HG03439 (cell line): ENCODE data around the gene DOCK4.

Source experiments
- ATAC-seq: cut with Tn5 transposase; IDR thresholded peaks from one replicate; pipeline ENCODE4 v1.9.1; 2021; ENCODE audit warnings: mild to moderate bottlenecking, moderate library complexity; ENCODE audit not compliant: unreplicated experiment

Gene DOCK4

DNA sequence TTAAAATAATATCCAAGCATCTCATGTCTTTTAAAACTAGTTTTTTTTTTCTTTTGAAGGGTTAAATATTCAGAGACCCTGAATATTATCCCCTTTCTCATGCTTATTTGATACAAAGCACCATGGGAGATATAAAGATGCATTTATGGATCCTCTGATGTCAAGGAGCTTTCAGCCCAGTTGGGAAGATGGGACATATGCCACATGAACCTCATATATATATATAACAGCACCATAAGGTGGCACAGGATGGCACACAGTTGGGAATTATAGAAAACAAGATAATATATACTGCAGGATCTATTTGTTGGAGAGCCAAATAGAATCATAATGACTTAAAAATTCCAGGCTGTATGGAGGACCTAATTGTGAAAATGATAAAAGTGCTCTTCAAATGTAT is 458.5 kb downstream of the DOCK4 start:
- no peak for ATAC-seq

DNA sequence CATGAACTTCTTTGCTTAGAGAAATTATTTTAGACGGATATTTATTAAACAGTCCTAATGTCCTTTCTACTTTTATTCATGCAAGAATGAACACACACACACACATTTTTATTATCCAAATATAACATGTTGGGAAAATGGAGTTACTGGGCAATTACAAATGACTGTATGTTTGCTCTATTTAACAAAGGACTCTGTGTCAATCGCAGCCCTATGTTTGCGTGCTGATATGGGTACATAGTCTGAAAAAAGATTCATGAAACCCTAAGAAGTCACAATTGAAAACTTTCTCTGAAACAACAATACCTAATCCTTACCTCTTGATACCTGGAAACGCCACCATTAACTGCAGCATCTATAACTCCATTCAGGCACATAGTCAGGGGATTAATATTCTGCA is 459.2 kb downstream of the DOCK4 start:
- ATAC-seq, result no peak

DNA sequence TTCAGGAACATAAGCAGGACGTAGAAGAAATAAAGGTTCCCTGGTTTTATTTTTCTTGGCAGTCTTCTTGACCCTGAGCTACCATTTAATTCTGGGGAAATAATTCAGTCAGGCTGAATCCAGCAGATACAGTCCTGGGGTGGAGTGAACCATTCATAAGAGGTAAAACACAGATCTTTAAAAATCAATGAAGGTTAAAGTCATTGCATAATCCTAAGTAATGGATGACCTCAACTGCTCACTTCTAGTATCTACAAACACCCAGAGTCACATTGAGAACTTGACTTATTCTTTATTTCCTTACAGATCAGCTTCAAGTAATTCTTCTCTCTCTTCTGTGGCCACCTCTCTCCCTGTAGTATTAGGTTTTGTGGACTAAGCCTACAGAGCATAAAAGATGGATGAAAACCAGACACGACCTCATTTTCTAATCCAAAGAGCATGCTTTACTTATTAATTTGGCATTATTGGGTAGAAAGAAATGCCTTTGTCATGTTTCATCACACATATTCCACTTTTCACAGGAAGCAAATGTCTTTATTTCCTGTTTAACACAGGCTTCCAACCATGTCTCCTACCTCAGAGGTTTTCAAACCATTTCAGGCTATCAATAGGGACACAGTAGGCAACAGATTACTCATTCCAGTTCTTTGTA is 461.6 kb downstream of the DOCK4 start:
- ATAC-seq, result no peak

DNA sequence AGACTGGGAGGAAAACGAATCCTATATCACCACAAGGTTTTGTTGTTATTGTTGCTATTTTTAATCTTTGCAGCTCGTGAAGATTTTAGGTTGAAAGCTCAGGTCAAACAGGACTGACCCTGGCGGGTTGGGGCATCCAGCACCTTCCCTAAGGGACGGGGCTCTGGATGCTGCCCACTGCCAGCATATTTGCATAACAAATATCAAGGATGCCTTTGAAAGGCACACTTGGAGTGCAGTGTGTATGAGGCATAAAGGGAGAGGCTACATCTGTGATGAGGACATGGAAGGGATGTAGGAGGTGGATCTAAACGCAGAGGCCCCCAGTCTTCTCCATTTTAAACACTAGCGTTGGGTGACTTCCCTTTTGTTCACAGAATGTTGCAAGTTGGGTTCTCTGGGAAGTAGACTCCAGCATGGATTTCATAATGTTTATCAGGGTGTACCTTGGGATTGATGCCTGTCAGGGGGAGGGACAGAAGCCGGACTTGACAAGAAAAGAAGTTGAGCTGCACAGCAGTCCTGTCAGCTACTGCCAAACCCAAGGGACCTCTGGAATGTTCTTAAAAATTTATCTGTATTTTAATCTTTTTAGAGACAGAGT is 462.9 kb downstream of the DOCK4 start:
- no peak for ATAC-seq

DNA sequence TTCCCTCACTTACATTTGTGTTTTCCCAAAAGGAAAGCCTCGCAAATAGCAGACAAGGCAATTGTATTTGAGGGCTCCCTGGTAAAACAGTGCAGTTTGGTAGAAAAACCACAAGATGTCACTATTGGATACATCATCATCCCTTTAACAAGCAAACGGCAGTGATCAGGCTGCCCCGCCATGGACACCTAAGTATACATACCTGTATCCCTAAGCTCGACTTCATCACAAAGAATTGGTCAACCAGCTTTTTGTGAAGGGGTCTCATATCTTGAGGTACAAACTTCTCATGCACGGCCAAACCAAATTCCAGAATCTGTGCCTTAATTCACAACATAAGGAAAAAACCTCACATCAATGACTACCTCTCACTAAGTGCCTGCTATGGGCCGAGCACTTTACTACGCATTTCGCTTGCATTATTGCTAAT is 464.4 kb downstream of the DOCK4 start:
- ATAC-seq, result peak; percentile 96

DNA sequence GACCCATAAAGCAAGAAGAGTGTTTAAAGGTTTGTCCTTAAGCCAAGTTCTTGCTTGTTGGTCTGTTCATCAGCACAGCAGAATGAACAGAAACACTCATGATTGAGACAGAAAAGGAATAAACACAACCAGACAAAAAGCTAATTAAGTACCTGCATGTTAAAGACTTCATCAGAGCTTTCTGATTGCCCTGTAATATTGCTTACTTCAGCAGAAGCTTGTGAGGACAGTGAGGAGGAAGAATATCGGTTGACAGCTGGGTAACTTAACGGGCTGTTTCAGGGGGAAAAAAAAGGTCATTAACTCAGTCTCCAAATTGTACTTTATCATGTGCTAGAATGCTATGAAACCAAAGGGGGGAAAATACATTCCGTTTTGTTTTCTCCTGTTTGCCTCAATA is 465.3 kb downstream of the DOCK4 start:
- no peak for ATAC-seq

DNA sequence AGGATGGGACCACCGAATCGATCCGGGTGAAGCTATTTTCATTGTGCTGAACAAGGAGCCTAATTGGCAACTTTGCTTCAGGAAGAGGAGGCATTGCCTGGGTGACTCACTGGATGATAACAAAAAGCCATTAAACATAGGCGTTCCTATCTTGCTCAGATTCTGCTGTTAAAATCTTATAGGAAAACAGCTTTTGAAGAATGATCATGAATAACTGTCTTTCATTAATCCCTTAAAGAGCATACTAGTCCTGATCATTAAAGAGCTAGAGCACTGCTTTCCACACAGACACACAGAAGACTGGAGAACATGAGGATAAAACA is 469.7 kb downstream of the DOCK4 start:
- ATAC-seq, result no peak

DNA sequence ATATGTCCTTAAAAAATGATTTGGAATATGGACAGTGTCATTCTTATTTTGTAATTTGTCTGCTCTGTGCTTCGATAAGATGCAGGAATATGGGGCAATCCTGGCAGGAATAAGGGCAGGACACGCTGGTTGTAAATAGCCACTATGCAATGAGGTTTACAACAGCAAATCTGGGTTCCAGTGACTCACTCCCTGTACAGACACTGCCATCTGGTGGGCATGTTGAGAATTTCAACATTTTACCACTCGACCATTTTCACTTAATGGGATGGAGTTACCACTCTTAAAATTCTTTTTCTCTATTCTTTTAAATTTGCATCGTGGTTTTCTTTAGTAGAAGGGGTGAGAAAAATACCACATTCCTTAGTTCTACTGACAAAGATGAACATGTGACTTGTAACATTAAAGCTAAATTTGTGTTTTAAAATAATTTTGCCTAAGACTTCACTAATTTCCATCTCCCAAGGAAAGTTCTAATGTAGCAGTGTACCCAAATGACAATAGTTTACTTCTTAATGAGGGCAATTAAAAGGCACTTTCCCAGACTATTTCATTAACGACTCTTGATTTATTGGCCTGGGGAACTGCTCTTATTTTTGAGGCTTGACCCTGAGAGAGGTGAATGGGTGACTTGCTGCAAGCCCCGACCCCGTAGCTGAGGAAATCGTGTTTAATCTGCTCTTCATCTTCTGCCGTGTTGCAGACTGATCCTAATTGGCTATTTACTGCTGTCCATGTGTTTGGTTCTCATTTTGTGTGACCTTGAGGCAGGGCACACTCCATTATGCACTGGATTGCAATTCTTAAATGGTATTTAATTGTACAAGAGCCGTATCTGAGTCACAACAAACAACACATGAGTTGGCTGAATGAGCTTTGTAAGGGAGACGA is 470.3 kb downstream of the DOCK4 start:
- ATAC-seq, result no peak

DNA sequence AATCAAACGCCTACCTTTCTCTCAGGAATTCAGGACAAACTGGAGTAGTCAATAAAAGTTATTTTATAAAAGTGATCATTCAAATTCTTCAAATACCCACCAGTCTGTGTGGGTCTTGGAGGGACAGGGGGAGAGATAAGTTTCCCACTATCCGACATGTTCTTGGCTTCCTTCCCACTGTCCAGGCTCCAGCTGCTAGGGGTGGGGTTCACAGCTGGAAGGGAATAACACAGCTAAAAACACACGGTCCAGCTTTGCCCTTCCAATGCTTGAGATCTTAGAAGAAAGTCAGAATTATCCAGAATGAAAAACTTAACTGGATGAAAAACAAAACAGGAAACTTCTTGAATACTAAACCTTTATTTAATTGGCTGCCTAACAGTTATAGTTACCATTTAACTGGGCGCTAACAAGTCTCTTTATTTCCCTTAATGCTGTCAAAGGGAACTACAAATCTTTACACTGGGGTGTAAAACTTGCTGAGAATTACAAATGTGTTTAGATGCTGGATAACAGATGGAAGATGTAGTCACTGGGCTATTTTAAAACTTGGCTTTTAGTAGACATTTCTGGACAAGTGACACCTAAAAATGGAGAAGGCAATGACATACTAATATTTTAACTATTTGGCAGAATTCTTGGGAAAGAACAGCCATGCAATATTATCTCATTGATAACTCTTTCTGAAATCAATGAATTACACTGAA is 471.1 kb downstream of the DOCK4 start:
- no peak for ATAC-seq

DNA sequence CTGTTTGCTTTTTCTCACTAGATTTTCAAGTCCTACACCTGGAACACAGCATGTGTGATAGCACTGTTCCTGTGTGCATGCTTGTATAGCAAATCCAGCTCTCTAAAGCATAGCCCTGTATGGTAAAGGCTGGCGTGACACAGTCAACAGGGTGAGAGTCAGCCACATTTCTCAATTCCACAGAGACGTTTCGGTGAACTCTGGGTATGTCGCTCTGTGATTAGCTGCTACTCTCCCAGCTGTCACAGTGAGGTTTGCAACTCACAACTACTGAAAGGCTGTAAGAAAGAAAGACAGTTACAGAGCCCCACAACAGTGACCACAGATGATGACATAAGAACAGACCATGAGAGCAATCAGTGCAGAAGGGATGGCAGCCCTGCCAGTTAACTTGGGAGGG is 473.3 kb downstream of the DOCK4 start:
- no peak for ATAC-seq

DNA sequence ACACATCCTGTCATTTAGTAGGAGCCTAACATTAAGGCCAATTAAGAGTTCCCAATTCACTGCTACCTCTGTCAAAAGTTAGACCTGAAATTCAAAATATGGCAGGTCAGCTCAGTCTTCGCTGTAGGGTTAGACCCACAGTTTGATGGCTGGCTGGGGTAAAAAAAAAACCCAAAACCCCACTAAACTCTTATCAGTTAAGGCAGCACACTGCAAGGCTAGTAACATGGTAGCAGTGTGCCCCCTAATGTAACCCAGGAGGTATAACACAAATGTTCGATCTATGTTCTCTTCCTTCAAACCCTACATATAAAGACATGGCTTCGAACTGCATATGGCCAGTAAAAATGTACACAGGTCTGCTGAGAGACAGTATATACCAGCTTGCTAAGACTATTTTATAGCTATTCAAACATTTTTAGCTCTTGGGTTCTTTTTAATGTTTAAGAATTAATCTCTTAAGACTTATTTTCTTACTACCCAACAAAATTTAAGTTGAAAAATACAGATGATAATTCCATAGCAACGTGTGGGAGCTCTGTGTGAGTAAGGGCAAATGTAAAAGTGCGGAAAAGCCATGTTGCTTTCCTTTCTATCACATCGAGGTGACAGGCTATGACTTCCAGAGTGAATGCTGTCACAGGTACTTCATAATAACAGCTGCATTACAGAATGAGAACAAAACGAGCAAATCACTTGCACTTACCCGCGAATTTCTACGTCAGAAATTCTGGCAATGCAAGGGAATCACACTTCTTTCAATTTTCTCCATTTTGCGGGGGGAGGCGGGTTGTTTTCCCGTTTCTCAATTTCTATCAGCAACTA is 475.5 kb downstream of the DOCK4 start:
- ATAC-seq, result no peak

DNA sequence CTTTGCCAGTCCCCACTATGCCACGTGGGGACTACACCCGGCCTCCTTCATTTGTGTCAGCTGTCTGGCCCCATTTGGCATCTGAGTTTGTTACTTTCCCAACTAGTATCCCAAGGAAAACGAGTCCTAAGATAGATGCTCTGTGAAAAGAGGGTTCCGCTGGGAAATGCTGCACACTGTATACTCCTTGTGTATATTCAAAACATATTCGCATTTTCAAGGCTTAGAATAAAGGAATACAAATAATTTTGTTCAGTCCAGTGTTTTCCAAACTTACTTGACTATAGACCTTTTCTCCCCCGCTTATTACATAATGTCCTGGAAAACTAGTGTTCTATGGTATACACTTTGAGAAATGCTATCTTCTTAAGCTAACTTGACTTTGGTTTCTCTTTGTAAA is 476.1 kb downstream of the DOCK4 start:
- ATAC-seq, result no peak

DNA sequence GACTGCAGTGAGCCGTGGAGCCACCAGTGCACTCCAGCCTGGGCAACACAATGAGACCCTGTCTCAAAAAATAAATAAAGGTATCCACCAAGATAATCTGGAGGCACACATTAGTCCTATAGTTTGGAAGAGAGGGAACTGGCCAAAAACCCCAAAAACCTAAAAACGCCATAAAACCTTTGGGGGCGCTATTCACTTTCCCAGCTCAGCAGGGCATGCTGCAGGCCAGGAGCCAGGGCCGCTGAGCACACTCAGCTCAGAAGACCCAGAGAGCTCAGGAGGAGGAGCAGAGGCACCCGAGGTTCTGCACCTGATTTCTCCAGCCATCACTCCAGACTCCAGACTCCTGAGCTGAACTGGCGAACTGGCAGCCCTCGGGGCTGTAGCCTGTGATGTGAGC is 476.7 kb downstream of the DOCK4 start:
- ATAC-seq, result no peak

DNA sequence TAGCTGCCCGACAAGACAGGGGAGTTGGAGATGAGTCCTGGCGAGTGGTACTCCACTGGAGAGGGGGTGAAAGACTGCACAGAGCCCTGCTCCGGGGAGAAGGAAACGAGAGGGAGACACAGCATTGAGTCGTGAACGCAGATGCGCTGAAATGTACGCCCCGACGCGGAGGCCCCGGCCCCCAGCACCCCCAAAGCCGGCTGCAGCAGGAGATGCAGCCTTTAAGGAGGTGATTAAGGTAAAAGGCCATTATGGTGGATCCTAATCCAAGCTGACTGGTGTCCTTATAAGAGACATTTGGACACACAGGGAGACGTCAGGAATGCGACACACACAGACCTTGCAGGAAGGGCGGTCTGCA is 477.6 kb downstream of the DOCK4 start:
- ATAC-seq, result no peak

DNA sequence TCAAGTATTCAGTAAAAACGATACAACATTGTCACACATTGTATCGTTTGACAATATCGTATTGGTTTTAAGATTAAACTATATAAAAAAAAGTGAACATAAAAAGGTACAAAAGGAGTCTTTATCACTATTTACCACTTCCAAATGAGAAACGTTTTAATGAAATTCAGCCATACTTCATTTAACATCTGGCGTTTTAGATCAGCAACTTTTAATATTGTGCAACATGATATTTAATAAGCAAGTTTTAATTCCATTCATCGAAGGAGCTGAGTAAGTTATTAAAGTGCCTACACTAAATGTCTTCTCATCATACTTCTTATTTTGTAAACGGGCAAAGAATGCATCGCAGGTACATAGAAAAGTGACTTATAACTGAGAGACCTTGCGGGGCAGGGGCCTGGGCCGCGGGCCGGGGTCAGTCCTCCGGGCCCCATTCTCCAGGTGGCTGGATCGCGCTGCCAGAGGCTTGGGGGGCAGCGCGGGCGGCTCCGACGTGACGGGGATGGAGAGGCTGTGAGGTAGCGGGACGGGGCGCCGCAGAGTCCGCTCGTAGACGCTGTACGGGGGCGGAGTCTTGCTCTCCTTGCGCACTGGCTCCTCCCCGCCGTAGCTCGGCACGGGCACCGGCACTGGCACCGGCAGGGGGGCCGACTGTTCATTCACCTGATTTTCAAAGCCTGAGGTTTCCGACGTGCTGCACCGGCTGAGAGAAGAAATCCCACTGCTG is 478.1 kb downstream of the DOCK4 start:
- ATAC-seq, result no peak

DNA sequence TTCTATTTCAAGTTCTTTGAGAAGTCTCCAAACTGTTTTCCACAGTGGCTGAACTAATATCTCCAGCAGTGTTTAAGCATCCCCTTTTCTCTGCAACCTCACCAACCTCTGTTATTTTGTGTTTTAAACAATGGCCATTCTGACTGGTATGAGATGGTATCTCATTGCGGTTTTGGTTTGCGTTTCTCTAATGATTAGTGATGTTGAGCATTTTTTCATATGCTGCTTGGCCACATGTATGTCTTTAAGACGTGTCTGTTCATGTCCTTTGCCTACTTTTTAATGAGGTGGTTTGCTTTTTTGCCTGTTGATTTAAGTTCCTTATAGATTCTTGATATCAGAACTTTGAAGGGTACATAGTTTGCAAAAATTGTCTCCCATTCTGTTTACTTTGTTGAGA is 487.3 kb downstream of the DOCK4 start:
- no peak for ATAC-seq

DNA sequence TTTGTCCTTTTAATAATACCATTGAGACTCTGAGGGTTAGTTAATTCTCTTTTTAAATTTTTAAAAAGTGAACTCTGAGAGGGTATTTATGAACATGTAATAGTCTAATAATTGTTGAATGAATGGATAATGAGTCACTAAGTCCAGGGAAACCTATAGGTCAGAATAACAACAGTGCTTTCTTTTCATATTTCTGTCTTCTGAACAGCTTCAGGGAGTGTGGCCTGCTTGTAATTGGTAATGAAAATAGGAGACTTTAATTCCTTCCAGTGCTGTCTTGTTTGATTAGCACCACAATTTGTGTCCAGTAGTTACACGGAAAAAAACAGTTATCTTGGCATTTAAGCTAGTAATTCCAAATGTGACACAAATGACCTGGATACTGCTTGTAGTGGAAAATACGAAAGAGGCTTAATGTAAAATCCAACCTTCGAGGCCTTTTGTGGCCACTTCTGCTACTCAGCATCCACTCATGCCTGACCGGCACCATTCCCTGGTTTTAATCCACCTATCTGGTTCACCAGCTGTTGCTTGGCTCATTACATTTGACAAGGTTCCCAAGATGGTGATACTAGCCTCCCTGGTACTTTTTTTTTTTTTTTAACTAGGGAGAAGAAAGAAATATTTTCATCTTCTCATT is 494.7 kb downstream of the DOCK4 start:
- no peak for ATAC-seq

DNA sequence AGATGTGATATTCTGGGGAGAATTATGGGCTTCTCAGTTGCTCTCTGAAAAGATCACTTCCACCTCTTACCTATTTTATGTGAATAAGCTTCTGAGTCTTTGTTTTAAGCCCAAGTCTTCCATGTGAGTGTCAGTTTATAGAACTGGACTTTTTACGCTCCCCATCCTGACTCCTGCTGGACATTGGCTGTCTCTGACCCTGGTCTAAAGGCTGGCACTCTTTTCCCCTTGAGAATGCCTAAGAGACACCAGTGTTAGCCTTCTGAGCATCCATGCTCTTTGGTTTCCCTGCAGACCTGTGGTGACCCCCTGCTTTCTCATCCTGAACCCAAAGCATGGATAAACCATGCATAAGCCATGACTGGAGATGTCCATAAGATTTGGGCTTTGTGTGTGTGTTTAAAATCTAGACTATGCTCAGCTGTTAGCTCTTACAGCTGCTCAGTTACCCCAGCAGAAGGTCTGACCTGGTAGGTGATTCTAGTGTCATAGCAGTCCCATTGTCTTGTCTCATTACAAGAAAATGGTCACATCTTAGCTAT is 495.3 kb downstream of the DOCK4 start:
- no peak for ATAC-seq

DNA sequence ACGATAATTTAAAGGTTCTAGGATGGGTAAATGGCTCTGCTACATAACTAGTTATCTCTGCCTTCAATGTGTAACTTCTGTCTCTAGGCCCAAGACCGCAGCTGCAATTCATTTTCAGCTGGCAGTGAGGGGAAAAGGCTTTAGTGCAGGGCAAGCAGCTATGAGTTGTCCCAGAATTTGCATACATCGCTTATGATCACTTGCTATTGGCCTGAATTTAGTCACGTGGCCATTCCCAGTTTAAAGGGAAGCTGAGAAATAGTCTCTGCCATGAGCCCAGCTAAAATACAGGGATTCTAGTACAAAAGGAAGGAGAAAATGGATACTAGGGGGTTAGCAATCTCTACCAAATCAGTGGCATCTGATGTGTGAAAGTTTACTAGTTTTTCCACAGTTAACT is 498.1 kb downstream of the DOCK4 start:
- ATAC-seq, result no peak
